Measurements from ENCODE around the gene ME3.
"Not testable (repeated sequence)": the region's sequence is repeated elsewhere in the genome, so short reads cannot be mapped to it uniquely, and the experiment has no call there.

Gene ME3

DNA sequence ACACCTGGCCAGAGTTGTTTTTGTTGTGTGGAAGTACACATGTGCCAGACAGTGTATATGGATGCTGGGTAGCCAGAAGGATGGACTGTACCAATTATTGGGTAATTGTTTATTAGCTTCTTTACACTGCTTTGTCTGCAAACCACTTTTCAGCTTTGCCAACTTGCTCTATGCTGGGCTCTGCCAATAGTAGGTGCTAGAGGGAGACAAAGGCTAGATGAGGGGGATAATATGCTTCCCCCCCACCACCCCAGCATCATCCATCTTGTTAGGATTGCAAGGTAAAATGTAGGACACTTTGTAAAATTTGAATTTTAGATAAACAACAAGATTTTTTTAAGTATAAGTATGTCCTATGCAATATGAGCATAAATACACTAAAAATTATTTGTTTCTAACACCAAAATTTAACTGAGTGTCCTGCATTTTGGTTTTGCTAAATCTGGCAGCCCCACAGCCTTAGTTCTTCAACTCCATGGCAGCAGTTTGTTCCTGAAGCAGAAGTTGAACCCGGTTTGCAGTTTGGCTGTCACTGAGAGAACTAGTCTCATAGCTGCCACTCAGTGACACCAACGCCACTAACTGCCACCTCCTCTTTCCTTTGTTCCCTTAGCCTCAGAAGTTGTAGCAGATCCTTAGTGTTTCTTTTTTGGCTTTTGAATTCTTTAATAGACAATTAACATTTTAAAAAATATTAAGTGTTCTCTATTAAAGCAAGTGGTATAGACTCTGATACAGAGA is 219.0 kb downstream of the ME3 start:
- DNase-seq: no peak

DNA sequence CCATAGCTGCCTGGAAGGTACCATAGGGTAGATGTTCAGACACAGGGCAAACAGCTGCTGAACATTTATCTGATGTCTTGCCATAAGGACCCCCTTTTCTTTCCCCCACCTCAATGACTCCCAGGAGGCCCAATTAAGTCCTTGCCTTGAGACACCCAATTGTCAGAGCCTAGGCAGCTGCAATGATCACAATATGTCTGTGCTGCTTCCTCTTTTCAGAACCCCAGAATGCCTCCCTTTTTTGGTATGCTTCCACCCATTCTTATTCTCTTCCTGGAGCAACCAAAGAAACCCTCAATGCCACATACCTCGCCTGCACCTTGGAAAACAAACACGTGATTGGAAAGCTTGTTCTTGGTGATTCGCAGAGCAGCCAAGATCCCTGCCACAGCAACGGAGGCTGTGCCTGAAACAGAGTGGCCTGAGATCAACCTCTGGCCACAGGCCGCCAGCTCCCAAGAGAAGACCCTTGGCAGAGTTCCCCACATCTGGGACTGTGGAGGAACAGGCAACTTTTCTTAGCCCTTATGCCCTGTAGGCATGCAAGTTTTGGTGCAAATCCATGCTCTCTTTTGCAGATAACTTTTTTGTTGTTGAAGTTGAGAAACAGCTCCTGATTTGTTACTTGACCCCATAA is 222.3 kb downstream of the ME3 start:
- DNase-seq: no peak

DNA sequence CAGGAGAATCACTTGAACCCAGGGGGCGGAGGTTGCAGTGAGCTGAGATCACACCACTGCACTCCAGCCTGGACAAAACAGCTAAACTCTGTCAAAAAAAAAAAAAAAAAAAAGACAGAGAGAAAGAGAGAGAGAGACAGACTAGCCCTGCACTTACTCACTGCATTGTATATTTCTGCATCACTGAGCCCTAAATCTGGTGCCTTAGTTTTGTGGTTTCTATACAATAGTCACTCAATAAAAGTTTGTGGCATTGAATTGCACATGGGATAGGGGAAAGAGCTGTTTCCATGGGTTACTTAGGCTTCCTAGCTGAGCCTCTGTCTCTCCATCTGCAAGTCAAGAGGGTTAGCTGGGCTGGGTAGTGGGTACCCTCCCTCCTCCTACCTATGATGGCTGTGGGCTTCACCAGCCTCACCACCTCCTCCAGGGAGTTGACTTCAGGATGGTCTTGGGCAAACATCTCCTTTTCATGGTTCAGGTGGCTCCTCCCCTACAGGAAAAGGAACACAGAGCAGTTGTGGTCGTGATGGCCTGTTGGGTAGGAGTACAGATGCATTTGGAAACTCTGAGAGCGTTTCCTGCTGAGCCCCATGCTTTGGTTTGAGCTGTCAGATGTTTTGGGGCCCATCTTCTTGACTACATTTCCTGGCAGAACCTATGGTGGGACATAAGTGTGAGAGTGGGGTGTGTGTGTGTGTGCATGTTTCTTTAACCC is 224.5 kb downstream of the ME3 start:
- DNase-seq: no peak

DNA sequence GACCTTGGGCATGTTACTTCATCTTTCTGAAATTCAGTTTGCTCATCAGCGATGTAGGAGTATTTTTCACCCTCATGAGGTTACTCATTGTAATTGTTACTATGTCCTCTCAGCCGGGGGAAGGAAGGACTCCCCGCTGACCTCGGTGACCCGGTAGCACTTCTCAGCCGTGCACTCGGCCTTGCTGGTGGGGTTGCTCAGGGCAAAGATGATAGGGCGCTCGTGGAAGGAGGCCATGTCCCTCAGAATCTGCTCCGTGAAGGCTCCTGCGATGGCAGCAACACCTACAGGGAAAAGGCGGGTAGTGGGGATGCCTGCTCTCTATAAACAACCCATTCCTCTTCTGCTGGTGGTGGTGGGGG is 225.5 kb downstream of the ME3 start:
- no peak for DNase-seq

DNA sequence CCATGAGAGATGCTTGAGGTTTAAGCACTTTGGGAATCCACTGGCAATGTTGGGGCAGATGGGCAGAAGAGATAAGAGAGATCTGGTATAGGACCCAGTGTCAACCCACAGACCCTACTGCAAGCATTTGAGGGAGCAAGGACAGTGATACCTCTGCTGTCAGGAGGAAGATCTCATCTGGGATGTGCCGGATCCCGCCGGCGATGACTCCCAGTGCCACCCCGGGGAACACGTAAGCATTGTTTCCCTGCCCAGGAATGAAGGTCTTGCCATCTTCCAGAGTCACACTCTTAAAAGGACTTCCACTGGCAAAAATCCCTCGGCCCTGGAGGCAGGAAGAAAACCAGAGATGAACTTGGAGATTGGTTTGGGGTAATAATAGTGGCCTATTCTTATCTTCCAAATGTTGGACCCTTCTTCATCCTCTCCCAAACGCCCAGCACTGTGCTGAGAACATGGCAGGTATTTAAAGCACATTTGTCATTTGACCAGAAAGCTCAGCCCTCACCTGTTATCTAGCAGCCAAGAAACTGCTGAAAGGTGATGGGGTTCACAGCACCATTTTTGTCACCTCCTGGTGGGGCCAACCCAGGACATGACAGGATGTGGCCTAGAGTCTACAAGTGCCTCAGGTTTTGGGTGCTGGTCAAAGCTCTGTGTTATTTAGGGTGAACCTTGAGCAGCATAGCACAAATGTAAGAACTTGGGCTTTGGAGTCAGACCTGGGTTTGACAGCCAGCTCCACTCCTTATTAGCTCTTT is 226.1 kb downstream of the ME3 start:
- DNase-seq: no peak

DNA sequence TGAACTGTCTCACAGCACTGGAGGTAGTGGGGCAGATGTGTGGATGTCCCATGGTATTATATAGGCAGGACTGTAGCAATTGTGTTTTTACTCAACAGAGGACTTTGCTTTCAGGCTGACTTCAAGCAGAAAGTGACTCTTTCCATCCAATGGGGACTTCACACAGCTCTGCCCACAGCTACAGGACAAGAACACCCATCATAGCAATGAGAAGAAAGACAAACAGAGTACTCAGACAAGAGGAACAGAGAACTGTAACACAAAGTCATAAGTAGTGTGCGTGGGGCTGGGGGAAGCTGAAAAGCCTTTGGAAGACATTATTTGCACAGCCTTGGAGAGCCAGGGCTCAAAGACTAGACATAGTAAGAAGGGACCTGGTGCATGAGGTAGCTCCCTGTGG is 227.4 kb downstream of the ME3 start:
- DNase-seq: no peak

DNA sequence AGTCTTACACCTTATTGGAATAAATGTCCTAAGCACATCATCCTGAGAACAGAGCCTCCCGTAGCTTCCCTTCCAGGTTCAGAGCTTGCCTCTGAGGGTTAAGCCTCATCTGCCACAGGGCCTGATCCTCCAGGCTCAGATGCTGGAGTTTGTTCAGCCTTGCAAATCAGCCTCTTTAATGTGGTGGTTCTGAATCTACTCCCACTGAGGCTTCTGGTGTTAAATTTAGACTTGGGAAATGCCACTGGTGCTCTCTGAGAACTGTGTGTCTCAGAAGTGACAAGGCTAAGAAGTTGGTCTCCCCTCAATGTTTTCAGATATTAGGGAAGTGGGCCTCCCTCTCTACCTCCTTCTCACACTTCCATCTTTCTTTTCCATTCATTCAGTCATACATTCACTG is 229.0 kb downstream of the ME3 start:
- DNase-seq: no peak

DNA sequence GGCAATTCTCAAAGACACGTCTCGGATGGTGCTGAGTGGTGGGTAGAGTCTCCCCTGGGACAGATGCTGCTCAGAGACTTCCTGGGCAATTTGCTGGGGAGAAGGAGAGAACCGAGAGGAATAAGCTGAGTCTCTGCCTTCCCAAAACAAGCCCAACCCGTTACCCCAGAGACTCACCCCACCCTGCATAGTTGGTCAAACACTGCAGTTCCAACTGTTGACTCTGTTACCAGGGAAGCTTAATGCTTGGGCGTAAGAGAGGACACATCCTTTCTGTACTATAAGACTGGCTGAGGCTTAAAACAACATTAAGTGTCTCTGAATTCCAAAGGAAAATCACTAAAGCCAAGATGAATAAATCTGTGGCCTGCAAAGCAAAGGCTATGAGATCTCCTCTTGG is 229.6 kb downstream of the ME3 start:
- no peak for DNase-seq

DNA sequence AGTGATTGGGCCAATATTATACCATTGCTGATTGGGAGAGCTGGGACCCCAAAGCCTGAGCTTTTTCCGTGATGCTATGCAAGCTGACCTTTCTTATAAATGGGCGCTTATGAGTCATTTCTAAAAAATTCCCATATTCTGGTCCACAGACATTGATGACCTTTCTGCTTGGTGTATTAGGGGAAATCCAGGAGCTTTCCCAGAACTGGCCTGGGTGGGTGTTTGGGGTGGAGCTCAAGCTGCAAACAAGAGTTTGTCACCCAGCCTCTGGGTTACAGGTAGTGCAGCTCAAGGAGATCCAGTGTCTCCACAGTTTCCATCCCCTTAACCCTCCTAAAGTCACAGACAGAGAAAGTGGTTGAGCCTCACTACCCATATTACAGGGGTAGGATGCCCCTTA is 230.0 kb downstream of the ME3 start:
- DNase-seq: no peak

DNA sequence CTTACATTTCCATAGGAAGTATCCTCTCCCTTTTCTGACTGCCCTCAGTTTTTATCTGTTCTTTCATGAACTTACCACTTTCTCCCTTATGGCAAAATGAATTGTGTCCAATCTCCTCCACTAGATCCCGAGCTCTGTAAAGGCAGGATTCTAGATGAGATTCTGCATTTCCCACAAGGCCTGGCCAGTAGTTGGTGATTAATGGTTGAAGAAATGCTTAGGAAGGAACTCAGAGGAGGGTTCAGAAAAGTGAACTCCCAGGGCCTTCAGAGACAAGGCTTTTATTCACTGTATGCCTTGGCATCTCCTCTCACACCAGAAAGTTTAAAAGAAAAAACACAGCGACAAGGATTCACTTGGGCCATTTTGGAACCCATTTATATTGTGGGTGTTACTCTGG is 231.6 kb downstream of the ME3 start:
- no peak for DNase-seq

DNA sequence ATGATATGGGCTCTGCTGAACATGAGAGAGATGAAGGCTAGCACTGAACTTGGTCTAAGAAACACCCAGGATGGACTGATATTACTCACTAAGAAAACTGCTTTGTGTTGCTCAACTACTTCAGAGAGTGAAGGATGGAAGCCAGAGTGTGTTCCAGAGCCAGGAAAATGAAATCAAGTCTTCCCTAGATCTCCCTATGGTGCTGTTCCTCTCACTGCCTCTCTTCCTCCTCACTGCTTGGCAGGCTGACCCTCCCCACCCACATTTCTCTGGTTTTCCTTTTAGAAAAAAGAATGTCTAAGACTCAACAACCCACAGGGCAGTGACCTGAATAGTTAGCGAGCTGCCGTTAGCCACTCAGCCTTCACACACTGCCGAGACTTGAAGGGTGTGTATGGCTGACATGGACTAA is 232.1 kb downstream of the ME3 start:
- DNase-seq: no peak

DNA sequence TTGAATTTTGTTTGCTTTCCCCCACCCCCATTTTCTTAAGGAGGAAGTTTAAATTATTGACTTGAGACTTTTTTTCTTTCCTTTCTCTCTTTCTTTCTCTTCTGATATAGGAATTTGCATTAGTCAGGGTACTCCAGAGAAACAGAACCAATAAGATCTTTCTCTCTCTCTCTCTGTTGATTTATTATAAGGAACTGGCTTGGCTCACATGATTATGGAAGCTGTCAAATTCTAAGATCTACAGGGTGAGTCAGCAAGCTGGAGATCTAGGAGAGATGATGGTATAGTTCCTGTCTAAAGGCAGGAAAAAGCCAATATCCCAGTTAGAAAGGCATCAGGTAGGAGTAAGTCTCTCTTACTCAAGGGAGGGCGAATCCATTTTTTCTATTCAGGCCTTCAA is 233.7 kb downstream of the ME3 start:
- peak; percentile 55 for DNase-seq

DNA sequence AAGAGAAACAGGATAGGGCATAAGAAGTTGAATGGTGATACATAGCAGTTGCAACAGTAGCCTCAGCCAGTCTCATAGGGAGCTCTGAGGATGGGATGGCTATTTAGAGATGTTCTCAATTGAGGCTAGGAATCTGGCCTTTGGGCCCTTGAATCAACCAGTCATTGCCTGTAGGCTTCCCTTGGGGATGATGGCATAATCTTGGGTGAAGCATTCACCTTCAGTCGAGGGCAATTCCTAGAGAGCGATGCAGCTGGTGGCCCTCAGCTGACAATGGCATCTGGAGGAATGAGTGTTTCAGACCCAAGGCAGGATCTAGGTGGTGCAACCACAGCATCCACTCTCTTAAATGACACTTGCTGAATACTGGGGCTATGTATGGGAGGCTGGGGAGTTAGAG is 236.7 kb downstream of the ME3 start:
- no peak for DNase-seq

DNA sequence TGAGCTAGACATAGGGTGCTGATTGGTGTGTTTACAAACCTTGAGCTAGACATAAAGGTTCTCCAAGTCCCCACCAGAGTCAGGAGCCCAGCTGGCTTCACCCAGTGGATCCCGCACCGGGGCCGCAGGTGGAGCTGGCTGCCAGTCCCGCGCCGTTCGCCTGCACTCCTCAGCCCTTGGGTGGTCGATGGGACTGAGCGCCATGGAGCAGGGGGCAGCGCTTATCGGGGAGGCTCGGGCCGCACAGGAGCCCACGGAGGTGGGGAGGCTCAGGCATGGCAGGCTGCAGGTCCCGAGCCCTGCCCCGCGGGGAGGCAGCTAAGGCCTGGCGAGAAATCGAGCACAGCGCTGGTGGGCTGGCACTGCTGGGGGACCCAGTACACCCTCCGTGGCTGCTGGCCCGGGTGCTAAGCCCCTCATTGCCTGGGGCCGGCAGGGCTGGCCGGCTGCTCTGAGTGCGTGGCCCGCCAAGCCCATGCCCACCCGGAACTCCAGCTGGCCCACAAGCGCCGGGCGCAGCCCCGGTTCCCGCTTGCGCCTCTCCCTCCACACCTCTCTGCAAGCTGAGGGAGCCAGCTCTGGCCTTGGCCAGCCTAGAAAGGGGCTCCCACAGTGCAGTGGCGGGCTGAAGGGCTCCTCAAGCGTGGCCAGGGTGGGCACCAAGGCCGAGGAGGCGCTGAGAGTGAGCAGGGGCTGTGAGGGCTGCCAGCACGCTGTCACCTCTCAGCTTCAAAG is 238.9 kb downstream of the ME3 start:
- DNase-seq: not testable (repeated sequence)

DNA sequence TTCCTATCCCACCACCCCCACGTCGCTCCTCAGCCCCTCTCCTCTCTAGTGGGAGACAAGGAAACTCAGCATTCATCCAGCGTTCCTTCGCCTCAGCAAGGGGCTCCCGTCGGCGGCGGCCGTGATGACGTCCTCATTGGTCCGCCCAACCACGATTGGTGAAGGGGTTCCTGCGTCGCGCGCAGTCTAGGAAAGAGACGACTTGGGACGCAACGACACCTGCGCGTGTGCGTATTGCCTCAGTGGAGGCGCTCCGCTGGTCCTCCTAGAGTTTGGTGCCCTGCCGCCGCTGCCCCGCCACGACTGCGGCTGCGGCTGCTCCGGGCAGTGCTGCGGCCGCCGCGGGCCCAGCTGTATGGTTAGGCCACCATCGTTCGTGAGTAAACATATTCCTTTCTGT is 241.2 kb downstream of the ME3 start:
- DNase-seq: no peak

DNA sequence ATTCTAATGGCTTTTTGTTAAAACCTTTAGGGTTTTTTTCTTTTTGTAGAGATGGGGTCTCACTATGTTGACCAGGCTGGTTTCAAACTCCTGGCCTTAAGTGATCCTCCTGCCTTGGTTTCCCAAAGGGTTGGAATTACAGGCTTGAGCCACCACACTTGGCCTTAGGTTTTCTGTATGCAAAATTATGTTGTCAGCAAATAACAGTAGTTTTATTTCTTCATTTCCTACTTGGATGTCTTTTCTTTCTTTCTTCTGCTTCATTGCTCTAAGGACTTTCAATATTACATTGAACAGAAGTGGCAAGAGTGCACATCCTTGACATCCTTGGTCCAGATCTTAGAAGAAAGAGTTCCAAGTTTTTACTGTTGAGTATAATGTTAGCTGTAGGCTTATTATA is 245.0 kb downstream of the ME3 start:
- DNase-seq: no peak

DNA sequence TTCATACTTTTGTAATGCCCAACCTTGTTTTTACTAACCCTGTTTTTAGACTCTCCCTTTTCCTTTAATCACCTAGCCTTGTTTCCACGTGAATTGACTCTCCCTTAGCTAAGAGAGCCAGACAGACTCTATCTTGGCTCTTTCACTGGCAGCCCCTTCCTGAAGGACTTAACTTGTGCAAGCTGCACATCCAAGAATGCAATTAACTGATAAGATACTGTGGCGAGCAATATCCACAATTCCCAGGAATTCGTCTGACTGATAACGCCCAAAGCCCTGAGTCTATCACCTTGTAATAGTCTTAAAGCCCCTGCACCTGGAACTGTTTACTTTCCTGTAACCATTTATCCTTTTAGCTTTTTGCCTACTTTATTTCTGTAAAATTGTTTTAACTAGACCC is 248.9 kb downstream of the ME3 start:
- DNase-seq: not testable (repeated sequence)

DNA sequence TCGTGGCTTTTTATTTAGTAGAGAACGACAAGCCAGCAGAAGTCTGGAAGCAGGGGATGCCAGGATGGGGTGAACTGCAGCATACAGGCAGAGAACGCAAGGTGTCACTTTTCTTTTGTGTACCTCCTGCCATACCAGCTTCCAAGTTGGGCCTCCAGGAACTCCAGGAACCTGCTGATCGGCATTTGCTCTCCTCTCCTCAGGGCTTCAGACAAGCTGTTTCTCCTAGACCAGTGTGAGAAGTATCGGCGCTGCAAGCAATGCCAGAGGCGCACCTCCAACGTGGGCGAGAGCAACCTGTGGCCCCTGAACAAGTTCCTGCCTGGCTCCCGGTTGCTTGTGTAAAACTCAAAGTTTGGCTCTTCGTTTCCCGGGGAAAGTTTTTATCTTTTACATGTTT is 250.0 kb downstream of the ME3 start:
- no peak for DNase-seq

DNA sequence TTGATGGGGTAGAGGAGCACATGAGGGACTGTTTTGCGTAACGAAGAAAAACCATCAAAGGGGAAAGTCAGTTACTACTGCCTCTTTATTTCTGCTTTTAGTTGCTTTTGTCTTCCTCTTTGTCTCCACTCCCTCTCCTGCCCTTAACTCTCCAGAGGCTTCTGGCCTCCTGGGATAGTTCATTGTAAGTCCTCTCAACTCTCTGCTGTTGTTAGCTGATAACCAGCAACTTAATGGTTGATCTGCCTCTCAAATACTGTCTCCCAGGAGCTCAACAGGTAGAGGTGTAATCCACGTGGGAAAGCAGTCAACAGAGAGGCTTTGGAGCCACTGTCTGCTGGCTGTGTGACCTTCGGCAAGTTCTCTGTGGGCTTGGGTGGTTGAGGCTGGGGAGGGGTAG is 250.5 kb downstream of the ME3 start:
- no peak for DNase-seq

DNA sequence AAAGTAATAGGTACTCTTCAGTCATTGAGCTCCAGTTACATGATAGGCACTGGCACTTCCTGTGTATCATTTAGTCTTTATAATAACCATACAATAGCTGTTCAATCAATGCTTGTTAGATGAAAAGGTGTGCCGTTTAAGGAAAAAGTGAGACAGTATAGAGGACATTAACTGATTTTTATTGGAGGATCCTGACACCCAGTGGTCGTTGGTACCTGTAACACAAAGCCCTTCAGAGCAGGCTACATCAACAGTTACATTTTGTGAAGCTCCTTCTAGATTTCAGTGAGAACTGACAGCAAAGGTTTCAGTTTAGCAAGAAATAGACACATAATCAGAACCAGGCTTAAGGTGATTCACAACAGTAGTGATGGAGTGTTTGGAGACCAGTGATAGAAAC is 253.5 kb downstream of the ME3 start:
- DNase-seq: peak; percentile 57

DNA sequence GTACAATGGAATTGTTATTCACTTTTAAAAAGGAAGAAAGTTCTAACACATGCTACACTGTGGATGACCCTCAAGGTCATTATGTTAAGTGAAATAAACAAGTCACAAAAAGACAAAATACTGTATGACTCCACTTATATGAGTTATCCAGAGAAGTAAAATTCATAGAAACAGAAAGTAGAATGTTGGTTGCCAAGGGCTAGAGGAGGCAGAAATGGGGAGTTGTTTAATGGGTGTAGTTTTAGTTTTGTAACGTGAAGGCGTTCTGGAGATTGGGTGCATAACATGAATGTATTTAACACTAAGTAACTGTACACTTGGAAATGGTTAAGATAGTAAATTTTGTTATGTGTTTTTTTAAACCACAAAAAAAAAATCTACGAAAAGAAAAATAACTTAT is 253.9 kb downstream of the ME3 start:
- no peak for DNase-seq

DNA sequence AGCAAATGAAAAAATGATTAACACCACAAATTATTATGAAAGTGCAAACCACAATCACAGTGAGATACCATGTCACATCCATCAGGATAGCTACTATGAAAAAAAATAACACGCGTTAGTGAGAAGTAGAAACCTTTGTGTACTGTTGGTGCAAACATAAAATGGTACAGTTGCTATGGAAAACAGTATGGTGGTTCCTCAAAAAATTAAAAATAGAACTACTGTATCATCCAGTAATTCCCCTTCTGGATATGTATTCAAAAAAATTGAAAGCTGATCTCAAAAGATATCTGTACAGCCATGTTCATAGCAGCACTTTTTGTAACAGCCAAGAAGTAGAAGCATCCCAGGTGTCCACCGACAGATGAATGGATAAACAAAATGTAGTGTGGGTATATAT is 254.3 kb downstream of the ME3 start:
- no peak for DNase-seq

DNA sequence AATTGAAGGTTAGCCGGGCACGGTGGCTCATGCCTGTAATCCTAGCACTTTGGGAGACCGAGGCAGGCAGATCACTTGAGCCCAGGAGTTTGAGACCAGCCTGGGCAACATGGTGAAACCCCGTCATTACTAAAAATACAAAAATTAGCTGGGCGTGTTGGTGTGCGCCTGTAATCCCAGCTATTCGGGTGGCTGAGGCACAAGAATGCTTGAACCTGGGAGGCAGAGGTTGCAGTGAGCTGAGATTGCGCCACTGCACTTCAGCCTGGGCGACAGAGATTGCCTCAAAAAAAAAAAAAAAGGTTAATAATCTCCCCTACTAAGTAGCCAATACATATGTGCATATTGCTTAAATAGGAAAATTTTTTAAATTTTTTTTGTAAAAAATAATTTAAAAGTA is 255.5 kb downstream of the ME3 start:
- DNase-seq: not testable (repeated sequence)

All from DMS53 (cell line).